GM12874 (cell line): ENCODE measurements around the gene CHST4.

Experiments
- TF ChIP-seq, protein P1 (sequence below): IDR thresholded peaks from 2 replicates; pipeline ENCODE4 v1.5.1; 2011; ENCODE audit warnings: low read depth, mild to moderate bottlenecking, control low read depth, low read length, moderate library complexity; ENCODE audit not compliant: insufficient read depth

The CHST4 gene

DNA sequence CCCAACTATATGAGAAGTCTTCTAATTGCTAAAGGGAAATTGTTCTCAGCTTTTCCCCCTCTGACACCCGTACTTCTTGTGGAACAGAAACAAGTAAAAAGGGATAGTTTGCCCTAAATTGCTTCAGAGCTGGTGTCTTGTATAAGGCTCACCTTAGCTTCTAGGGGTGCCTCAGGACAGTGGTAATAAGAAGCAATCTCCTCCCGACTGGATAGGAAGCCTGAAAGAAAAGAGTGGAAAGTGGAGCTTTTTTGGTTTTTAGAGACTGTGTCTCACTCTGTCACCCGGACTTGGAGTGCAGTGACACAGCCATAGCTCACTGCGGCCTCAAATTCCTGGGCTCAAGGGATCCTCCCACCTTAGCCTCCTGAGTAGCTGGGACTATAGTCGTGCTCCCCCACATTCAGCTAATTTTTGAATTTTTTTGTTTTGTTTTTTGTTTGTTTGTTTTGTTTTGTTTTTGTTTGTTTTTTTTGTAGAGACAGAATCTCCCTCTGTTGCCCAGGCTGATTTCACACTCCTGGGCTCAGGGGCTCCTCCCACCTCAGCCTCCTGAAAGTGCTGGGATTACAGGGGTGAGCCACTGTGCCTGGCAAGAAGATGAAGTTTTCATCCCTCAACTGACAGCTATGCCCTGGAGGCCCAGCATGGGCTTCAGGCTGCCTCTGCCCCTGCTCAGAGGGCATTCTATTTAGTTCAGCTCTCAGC, 47.3 kb downstream of the CHST4 start:
- TF ChIP-seq, protein P1, sequence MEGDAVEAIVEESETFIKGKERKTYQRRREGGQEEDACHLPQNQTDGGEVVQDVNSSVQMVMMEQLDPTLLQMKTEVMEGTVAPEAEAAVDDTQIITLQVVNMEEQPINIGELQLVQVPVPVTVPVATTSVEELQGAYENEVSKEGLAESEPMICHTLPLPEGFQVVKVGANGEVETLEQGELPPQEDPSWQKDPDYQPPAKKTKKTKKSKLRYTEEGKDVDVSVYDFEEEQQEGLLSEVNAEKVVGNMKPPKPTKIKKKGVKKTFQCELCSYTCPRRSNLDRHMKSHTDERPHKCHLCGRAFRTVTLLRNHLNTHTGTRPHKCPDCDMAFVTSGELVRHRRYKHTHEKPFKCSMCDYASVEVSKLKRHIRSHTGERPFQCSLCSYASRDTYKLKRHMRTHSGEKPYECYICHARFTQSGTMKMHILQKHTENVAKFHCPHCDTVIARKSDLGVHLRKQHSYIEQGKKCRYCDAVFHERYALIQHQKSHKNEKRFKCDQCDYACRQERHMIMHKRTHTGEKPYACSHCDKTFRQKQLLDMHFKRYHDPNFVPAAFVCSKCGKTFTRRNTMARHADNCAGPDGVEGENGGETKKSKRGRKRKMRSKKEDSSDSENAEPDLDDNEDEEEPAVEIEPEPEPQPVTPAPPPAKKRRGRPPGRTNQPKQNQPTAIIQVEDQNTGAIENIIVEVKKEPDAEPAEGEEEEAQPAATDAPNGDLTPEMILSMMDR = no peak

DNA sequence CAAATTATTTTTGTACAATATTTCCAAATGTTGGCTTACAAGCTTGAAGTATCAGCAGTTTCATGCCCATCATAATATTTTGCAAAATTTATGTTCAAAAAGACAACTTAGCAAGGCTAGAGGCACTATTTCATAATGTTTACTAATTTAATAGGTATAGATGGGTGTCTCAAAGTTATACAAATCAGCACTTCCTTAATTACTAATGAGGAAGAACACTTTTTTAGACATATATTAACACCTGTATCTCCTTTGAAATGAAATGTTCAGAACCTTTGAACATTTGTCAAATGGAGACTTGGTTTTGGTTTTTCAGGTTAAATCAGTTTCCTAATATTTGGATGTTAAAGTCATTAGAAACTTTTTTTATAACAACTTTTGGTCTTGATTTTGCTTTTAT, 48.5 kb downstream of the CHST4 start:
- TF ChIP-seq, protein P1 = no peak

DNA sequence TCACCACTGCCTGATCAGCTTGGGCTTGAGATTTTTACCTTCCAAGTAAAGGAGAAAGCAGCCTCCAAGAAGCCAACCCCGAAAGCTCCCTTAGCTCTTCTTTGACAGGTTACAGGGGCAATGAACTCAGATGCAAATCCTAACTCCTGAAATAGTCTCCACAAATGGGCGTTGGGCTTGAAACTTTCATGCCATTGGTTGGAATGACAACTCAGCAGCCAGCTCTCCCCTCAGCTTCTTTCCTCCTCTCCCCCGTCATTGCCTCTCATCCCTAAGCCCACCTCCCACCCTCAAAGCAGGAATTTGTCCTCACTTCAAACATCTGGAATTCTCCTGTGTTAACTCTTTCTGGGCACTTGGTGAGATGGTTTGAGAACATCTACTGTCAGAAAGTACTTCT, 50.7 kb downstream of the CHST4 start, which contains the start of gene TAT:
Gene TAT, minus strand, starts transcription at position 122 of the 400 bp plus-strand sequence. CDS start 677 bp downstream, outside the sequence.
- TF ChIP-seq, protein P1 = no peak

DNA sequence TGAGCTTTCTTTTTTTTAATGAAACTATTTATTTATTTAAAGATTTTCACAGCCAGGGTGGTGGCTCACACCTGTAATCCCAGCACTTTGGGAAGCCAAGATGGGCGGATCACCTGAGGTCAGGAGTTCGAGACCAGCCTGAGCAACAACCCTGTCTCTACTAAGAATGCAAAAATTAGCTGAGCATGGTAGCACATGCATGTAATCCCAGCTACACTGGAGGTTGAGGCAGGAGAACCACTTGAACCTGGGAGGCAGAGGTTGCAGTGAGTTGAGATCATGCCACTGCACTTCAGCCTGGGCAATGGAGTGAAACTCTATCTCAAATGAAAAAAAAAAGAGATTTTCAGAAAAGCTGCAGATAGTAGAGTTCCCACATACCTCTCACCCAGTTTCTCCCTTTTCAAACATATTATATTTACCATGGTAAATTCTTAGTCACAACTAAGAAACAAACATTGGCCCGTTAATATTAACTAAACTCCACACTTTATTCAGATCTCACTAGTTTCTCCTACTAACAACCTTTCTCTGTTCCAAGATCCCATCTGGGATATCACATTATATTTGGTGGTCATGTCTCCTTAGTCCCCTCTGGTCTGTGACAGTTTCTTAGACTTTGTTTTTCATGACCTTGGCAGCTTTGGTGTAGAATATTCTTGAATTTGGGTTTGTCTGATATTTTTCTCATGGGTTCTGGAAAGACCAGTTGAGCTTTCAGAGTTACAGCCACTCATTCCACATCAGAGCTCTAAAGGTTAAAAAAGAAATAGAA, 58.5 kb downstream of the CHST4 start:
- TF ChIP-seq, protein P1 = no peak

GRCh38 chr16:71585318-71585703, 59.1 kb downstream of the CHST4 start:
- TF ChIP-seq, protein P1 = no peak
